HFFc6 (cell line): ENCODE results near the gene RABGAP1L. TPM values are rescaled to one million over a fixed set of nuclear protein-coding genes. Genes with fewer than 3 reads are reported as not detected.
A peak's percentile ranks its signal among the peaks of the same experiment; 100 is the strongest.

Experiments used
- DNase-seq: peaks from one replicate; pipeline ENCODE4 v3.0.0-alpha.2; 2018
- H3K27ac Mint-ChIP-seq: 2 replicates; pipeline ENCODE4 v1.8.0; 2020; ENCODE audit warnings: mild to moderate bottlenecking, mixed read lengths
- H3K27me3 Mint-ChIP-seq: 2 replicates; pipeline ENCODE4 v1.8.0; 2021; ENCODE audit warnings: mild to moderate bottlenecking, moderate library complexity, mixed read lengths; ENCODE audit not compliant: insufficient read depth
- H3K36me3 Mint-ChIP-seq: 2 replicates; pipeline ENCODE4 v1.8.0; 2021; ENCODE audit warnings: low read depth, mixed read lengths
- H3K4me1 Mint-ChIP-seq: 2 replicates; pipeline ENCODE4 v1.8.0; 2020; ENCODE audit warnings: low read depth, mixed read lengths
- H3K4me3 Mint-ChIP-seq: 2 replicates; pipeline ENCODE4 v1.8.0; 2020; ENCODE audit warnings: mild to moderate bottlenecking, moderate library complexity, mixed read lengths
- H3K9me3 Mint-ChIP-seq: 2 replicates; pipeline ENCODE4 v1.8.0; 2020; ENCODE audit warnings: mild to moderate bottlenecking, mixed read lengths
- total RNA-seq, 6 experiments: library from RNA; stranded (reverse); fragmentation: NEBNext Ultra II Directional; extraction: Animal tissue kit (Norgen Biotek cat#: 25700); gene quantifications; 2 replicates in 1 of 6; 3 replicates in 5 of 6; pipeline ENCODE4 v1.2.3, GENCODE V29; 2021
- TF ChIP-seq, protein P1 (sequence below): fragments of 200-600 bp; sonication (generic); IDR thresholded peaks from 2 replicates; pipeline ENCODE4 v1.5.0; 2021; ENCODE audit warnings: antibody characterized with exemption, mild to moderate bottlenecking

Gene RABGAP1L
- total RNA-seq, 6 experiments from 2014 or later, result 14.5 to 16.9 (median 16.0) TPM

- Mint-ChIP-seq H3K36me3 (no peaks in the 10 kb centered on the region), H3K4me3 (no peak overlapping the region), H3K27me3 (peaks cover 2% of the 10 kb centered on the region; the same call in 1 of the 2 replicates), H3K4me1 (no peaks in the 10 kb centered on the region), H3K9me3 (no peaks in the 10 kb centered on the region), H3K27ac (no peak overlapping the region)
- TF ChIP-seq, protein P1, sequence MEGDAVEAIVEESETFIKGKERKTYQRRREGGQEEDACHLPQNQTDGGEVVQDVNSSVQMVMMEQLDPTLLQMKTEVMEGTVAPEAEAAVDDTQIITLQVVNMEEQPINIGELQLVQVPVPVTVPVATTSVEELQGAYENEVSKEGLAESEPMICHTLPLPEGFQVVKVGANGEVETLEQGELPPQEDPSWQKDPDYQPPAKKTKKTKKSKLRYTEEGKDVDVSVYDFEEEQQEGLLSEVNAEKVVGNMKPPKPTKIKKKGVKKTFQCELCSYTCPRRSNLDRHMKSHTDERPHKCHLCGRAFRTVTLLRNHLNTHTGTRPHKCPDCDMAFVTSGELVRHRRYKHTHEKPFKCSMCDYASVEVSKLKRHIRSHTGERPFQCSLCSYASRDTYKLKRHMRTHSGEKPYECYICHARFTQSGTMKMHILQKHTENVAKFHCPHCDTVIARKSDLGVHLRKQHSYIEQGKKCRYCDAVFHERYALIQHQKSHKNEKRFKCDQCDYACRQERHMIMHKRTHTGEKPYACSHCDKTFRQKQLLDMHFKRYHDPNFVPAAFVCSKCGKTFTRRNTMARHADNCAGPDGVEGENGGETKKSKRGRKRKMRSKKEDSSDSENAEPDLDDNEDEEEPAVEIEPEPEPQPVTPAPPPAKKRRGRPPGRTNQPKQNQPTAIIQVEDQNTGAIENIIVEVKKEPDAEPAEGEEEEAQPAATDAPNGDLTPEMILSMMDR, result no peak
- DNase-seq, result no peak
These were observed 607.4 kb downstream of the RABGAP1L start for GRCh38 chr1:174766727-174767126.

DNA sequence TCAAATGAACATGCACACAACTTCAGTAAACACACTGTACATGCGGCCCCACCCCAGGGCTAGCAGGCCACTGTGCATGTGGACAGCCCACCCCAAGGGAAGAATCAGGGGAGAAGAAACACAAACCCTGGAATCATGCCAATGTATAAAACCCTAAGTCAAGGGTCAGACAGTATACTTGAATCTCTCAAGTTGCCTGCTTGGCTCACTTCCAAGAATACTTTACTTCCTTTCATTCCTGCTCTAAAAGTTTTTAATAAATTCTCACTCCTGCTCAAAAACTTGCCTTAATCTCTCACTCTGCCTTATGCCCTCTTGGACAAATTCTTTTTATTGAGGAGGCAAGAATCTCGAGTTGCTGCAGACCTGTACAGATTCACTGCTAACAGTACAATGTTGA, 609.2 kb downstream of the RABGAP1L start:
- no peak for DNase-seq
- Mint-ChIP-seq H3K27ac (no peak overlapping the region), H3K36me3 (no peaks in the 10 kb centered on the region), H3K4me1 (no peaks in the 10 kb centered on the region), H3K4me3 (no peak overlapping the region), H3K27me3 (peaks cover 2% of the 10 kb centered on the region; the same call in 1 of the 2 replicates), H3K9me3 (no peaks in the 10 kb centered on the region)
- TF ChIP-seq, protein P1, result no peak

GRCh38 chr1:174768949-174769348, 609.6 kb downstream of the RABGAP1L start:
- Mint-ChIP-seq H3K9me3 (no peaks in the 10 kb centered on the region), H3K27ac (no peak overlapping the region), H3K4me1 (no peaks in the 10 kb centered on the region)

DNA sequence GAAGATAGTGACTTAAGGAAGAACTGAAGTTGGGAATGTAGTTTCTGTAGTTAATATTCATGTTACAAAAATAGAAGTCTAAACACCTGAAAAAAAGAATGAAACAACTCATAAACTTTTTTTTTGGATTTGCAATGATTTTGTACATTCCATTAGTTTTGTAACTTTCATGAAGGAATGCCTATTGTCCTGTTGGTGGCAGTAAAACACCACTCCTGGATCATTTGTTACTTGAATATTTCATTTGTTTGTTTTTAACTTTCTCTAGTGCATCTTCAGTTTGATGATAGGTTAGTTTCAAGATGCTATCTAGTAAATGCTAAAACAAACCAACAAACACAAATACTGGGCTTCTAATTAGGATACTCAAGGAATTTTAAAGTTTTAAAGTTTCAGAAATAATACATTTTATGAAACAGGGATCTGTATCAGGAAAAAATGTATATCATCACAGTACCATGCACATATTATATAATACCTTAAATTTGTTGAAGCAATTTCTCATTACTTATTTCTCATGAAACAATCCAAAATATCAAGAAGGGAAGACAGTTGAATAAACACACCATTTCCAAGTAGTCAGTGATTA, 610.7 kb downstream of the RABGAP1L start:
- Mint-ChIP-seq H3K27ac (no peak overlapping the region), H3K27me3 (peaks cover 2% of the 10 kb centered on the region; the same call in 1 of the 2 replicates), H3K36me3 (no peaks in the 10 kb centered on the region), H3K4me1 (no peaks in the 10 kb centered on the region), H3K4me3 (no peak overlapping the region), H3K9me3 (no peaks in the 10 kb centered on the region)
- TF ChIP-seq, protein P1, result peak; percentile 88
- peak; percentile 54 for DNase-seq

More at GRCh38 chr1:174768949-174769348, 609.6 kb downstream of the RABGAP1L start:
- peaks cover 2% of the 10 kb centered on the region; the same call in 1 of the 2 replicates for H3K27me3 Mint-ChIP-seq
- DNase-seq, result no peak
- TF ChIP-seq, protein P1, result no peak
- H3K36me3 Mint-ChIP-seq, result no peaks in the 10 kb centered on the region
- H3K4me3 Mint-ChIP-seq, result no peak overlapping the region

- DNase-seq, result peak; percentile 12
- no peak overlapping the region for H3K27ac Mint-ChIP-seq
These were observed 616.3 kb downstream of the RABGAP1L start for GRCh38 chr1:174775621-174776020.

More at GRCh38 chr1:174775621-174776020, 616.3 kb downstream of the RABGAP1L start:
- TF ChIP-seq, protein P1, result no peak
- Mint-ChIP-seq H3K9me3 (no peaks in the 10 kb centered on the region), H3K36me3 (no peaks in the 10 kb centered on the region), H3K4me3 (no peak overlapping the region), H3K4me1 (peaks cover 7% of the 10 kb centered on the region), H3K27me3 (no peaks in the 10 kb centered on the region; the same call in 1 of the 2 replicates)
